Right lobe of liver (tissue), 6 donors: ENCODE results near the gene ALDH1L1. TPM values are rescaled to one million over a fixed set of nuclear protein-coding genes. Genes with fewer than 3 reads are reported as not detected.
A peak's percentile ranks its signal among the peaks of the same experiment; 100 is the strongest.

Source experiments
- ATAC-seq, 4 donors: fragments of 200-7000 bp; cut with Tn5 transposase; one replicate each; pipeline ENCODE4 v1.9.1; 2020; ENCODE audit warnings: mild to moderate bottlenecking in 4 of 4, moderate library complexity in 4 of 4
- DNase-seq, 3 donors: peaks; one replicate each; pipeline ENCODE4 v3.0.0-alpha.2; 2020
- H3K27ac ChIP-seq, 3 donors: fragments of 200-600 bp; one replicate each; pipeline ENCODE4 v1.8.0; 2022
- H3K27me3 ChIP-seq, 2 donors: fragments of 200-600 bp; one replicate each; pipeline ENCODE4 v1.8.0; 2022
- H3K36me3 ChIP-seq, 4 donors: fragments of 200-600 bp; sonication (generic) in 1 of 4; one replicate each; pipeline versions ENCODE4 v1.5.1 to v1.8.0; 2017 to 2022; ENCODE audit warnings: control low read depth in 1 of 4
- H3K4me1 ChIP-seq, 4 donors: fragments of 200-600 bp; sonication (generic) in 1 of 4; one replicate each; pipeline versions ENCODE4 v1.5.1 to v1.8.0; 2017 to 2022; ENCODE audit warnings: control low read depth in 1 of 4
- H3K4me3 ChIP-seq, 3 donors: fragments of 200-600 bp; one replicate each; pipeline ENCODE4 v1.8.0; 2022
- H3K9me3 ChIP-seq, 4 donors: fragments of 200-600 bp; sonication (generic) in 1 of 4; one replicate each; pipeline versions ENCODE4 v1.5.1 to v1.8.0; 2017 to 2022; ENCODE audit warnings: control low read depth in 1 of 4
- POLR2A ChIP-seq: fragments of 450-650 bp; IDR thresholded peaks from one replicate; pipeline ENCODE4 v1.6.1; 2017; ENCODE audit warnings: antibody characterized with exemption, mild to moderate bottlenecking
- WGBS: methylation state at CpG from one replicate; pipeline ENCODE4 v1.1.6; 2018; ENCODE audit warnings: low coverage, low lambda C conversion rate; ENCODE audit not compliant: insufficient coverage; ENCODE audit errors: missing lambda C conversion rate; 5-methylcytosine and 5-hydroxymethylcytosine counted together
- intact Hi-C, 2 donors: fragments of 100-400 bp; cut with DNase I; formaldehyde crosslinking; loops; one replicate each; pipeline versions ENCODE4 v1.11.2 to v1.14.1; 2022
- total RNA-seq, 6 experiments: library from RNA; depleted of rRNA in 2 of 6; stranded (reverse); fragments of >200 nt in 2 of 6; fragmentation: NEBNext Ultra II Directional in 3 of 6; extraction: Animal tissue kit (Norgen Biotek cat#: 25700) in 3 of 6; gene quantifications; one replicate each; pipeline versions ENCODE4 v1.1.0 to v1.2.4, GENCODE V29; 2016 to 2023
- TF ChIP-seq, protein P1 (sequence below), 4 donors: fragments of 200-600 bp in 3 of 4; fragments of 450-650 bp in 1 of 4; IDR thresholded peaks; one replicate each; pipeline versions ENCODE4 v1.5.1 to v1.8.0; 2016 to 2022; ENCODE audit warnings: antibody characterized with exemption in 4 of 4, mild to moderate bottlenecking in 2 of 4
- donor health status: DM: no; HTN: yes; CAD: no.
- donor health status: DM: no; HTN: no; CAD: no.
- donor health status: DM: no; HTN: no; CAD: no.
- donor health status: DM: no; HTN: yes; CAD: no.
- donor health status: DM: no; HTN: yes; CAD: no.

Gene ALDH1L1
- total RNA-seq, 6 experiments from 2014 or later = 94.9 to 962 (median 353) TPM

DNA sequence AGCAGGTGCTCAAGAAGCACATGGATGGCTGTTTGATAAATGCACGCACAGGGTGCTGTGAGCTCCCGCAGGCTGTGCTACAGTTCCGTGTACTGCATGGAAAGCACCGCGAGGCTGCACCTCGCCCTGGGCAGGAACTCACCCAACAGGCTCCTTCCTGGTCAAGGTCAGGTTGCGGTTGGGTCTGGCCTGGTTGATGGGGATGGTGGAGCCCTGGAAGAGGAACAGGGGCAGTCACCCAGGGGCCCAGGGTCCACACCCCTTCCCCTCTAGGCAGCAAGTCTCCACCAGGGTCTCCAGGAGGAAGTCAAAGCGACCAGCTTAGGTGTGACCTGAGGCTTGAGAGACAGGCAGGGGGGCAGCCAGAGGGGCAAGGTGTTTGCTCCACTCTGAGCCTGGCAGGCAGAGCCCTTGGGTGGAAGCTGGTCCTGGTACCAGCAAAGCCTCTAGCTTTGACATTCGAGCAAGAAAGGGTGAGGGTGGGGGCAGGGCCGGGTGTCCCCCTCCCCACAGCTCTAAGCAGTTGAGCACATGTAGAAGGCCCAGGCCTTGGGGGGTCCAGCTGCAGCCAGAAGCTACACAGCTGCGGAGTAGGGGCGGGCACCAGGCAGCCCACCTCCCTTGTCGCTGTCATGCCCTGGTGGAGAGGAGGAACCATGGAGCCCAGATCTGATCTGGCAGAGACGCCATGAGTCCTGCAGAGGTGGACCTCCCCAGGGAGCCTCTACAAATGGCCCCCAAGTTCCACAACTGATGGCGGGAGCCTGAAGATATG is 50.1 kb downstream of the ALDH1L1 start:
- 75% methylated on average over 3 of the region's 15 CpGs for WGBS
- no peaks in the 10 kb centered on the region for H3K9me3 ChIP-seq
- TF ChIP-seq, protein P1, sequence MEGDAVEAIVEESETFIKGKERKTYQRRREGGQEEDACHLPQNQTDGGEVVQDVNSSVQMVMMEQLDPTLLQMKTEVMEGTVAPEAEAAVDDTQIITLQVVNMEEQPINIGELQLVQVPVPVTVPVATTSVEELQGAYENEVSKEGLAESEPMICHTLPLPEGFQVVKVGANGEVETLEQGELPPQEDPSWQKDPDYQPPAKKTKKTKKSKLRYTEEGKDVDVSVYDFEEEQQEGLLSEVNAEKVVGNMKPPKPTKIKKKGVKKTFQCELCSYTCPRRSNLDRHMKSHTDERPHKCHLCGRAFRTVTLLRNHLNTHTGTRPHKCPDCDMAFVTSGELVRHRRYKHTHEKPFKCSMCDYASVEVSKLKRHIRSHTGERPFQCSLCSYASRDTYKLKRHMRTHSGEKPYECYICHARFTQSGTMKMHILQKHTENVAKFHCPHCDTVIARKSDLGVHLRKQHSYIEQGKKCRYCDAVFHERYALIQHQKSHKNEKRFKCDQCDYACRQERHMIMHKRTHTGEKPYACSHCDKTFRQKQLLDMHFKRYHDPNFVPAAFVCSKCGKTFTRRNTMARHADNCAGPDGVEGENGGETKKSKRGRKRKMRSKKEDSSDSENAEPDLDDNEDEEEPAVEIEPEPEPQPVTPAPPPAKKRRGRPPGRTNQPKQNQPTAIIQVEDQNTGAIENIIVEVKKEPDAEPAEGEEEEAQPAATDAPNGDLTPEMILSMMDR (IDR thresholded peaks at IDR 0.05) = no peak
- no peak for TF ChIP-seq POLR2A
- peaks cover 0 to 95% (median 27%) of the 10 kb centered on the region in 4 donors for H3K36me3 ChIP-seq
- ATAC-seq (peak in 2 of 4 donors; percentile 0 to 20), DNase-seq (peak; percentile 25 to 57 (median 41))
- H3K27me3 ChIP-seq = no peaks in the 10 kb centered on the region
- no peak overlapping the region for H3K4me3 ChIP-seq
- H3K4me1 ChIP-seq = no peaks in the 10 kb centered on the region
- intact Hi-C loops = loop anchor here (10.0 kb wide), 2 partner anchors 75 to 265 kb away; partner anchors contain the start of gene CFAP100 (in 1 of the 2)
- H3K27ac ChIP-seq = no peak overlapping the region

DNA sequence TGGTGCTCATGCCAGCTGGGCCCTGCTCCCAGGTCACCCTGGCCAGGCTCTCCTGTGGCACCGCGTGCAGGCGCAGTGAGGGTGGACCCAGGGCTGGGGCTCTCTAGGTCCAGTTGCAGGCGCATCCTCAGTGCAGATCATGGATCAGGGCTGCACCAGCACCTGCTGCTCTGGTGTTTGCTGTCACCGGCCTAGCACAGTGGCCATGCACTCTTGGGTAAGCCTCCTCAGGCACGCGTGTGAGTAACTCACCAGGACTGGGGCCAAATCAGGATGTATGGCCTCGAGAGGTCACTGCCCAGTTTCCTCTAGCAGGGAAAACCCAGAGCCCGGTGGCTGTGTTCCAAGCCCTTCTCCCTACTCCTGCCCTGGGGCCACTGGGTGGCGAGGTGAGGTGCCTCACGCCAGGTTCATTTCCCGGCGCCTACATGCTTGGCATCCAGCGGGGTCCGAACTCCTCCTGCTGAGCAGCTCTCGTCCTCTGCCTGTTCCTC is 50.9 kb downstream of the ALDH1L1 start:
- TF ChIP-seq, protein P1 (IDR thresholded peaks at IDR 0.05) = peak in 2 of 4 donors; percentile 9 to 17
- no peak for TF ChIP-seq POLR2A
- H3K36me3 ChIP-seq = peaks cover 0 to 95% (median 26%) of the 10 kb centered on the region in 4 donors
- peak; percentile 64 to 82 (median 82) for DNase-seq
- ATAC-seq = peak; percentile 23 to 78 (median 41)
- no peaks in the 10 kb centered on the region for H3K9me3 ChIP-seq
- H3K27me3 ChIP-seq = no peaks in the 10 kb centered on the region
- no peak overlapping the region for H3K4me3 ChIP-seq
- no peaks in the 10 kb centered on the region for H3K4me1 ChIP-seq
- intact Hi-C loops = no loop called here
- WGBS = 37% methylated on average over 5 of the region's 16 CpGs
- no peak overlapping the region for H3K27ac ChIP-seq

DNA sequence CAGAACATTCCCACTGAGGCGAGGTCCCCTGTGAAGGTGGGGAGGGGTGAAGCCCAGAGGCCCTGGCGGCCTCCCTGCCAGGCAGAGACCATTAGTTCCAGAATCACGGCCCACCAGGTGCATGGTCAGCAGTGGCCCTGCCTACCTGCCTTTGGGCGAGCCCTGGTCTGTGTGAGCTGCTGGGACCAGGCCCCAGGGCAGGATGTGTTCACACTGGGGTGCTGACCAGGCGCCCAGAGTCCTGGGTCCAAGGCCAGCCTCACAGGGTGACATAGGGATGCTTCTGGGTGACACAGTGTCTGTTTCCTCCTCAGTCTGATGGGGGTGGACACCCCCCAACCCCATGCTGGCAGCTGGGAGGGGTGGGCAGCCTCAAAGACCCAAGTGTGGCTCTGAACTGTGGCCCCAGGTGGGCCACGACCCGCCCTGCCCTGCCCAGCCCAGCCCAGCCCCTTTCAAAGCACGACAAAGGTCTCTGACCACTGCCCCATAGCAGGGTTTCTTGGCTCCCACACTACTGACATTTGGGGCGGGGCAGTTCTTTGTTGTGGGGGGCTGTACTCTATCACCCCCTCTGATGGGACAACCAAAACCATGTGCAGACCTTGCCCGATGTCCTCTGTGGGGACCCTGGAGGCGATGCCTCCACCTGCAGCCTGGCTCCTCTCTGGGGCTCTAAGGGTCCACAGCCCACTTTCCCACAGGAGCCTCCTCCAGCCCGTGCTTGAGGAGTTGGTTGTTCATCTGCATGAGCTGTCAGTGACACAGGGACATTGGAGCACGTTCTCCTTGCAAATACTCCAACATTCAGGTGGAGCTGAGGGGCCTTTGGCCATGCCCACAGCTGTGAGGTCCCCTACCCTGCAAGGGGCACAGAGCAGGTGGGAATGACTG is 51.6 kb downstream of the ALDH1L1 start:
- Histone ChIP-seq H3K27me3 (no peaks in the 10 kb centered on the region), H3K36me3 (peaks cover 0 to 92% (median 22%) of the 10 kb centered on the region in 4 donors), H3K9me3 (no peaks in the 10 kb centered on the region), H3K4me1 (no peaks in the 10 kb centered on the region), H3K27ac (no peak overlapping the region), H3K4me3 (no peak overlapping the region)
- DNase-seq (peak; percentile 11 to 54 (median 39)), ATAC-seq (peak in 2 of 4 donors; percentile 1)
- WGBS = 90% methylated on average over 2 of the region's 13 CpGs
- intact Hi-C loops = no loop called here
- no peak for TF ChIP-seq POLR2A
- TF ChIP-seq, protein P1 (IDR thresholded peaks at IDR 0.05) = no peak

DNA sequence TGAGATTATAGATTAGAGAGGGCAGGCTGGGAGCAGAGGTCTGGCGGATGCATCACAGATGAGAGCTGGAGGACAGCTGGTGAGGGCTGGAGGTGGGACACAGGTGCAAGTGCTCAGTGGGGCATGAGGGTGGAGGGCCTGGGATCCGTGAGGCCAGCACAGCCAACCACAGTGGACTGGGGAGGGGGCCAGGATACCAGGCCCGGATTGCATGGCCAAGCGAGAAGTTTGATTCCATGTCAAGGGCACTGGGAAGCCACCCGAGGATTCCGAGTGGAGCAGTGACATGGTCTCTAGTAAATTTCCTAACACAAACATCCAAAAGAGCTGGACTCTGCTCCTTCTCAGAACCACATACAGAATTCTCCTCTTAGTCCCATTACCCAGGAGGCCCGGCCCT is 52.5 kb downstream of the ALDH1L1 start:
- intact Hi-C loops = no loop called here
- H3K36me3 ChIP-seq = peaks cover 0 to 92% (median 23%) of the 10 kb centered on the region in 4 donors
- 89% methylated on average over 1 of the region's 7 CpGs for WGBS
- H3K9me3 ChIP-seq = no peaks in the 10 kb centered on the region
- H3K4me1 ChIP-seq = no peaks in the 10 kb centered on the region
- no peak overlapping the region for H3K4me3 ChIP-seq
- no peak for ATAC-seq
- H3K27ac ChIP-seq = no peak overlapping the region
- TF ChIP-seq POLR2A = no peak
- TF ChIP-seq, protein P1 (IDR thresholded peaks at IDR 0.05) = no peak
- peak; percentile 9 to 47 (median 39) for DNase-seq
- H3K27me3 ChIP-seq = no peaks in the 10 kb centered on the region
